K562 (cell line): Measurements from ENCODE around the gene CKLF.

Experiments used
- ATF1 ChIP-seq, 2 experiments: fragments of 450-650 bp in 1 of 2; IDR thresholded peaks; 2 replicates each; pipeline ENCODE4 v1.6.1; 2016; ENCODE audit warnings: missing compliant biosample characterization in 1 of 2, missing genetic modification characterization in 1 of 2
- CBX5 ChIP-seq: IDR thresholded peaks from 2 replicates; pipeline ENCODE4 v1.6.1; 2014; ENCODE audit warnings: low read depth, borderline replicate concordance
- HNRNPL ChIP-seq: fragments of 200-400 bp; formaldehyde crosslinking; IDR thresholded peaks from 2 replicates; pipeline ENCODE4 v1.6.1; 2017; ENCODE audit warnings: low read depth, mild to moderate bottlenecking, low read length
- MYC ChIP-seq, 2 experiments: fragments of 250-450 bp in 1 of 2; sonication (Bioruptor Pico) in 1 of 2; IDR thresholded peaks; 2 replicates each; pipeline versions ENCODE4 v1.5.1 to v1.6.1; 2012 to 2021; ENCODE audit warnings: low read depth in 2 of 2, borderline replicate concordance in 1 of 2, improper control_type of control experiment in 1 of 2, low read length in 1 of 2, mild to moderate bottlenecking in 1 of 2, moderate library complexity in 1 of 2
- POLR2A ChIP-seq: fragments of 450-650 bp; conservative IDR thresholded peaks from 2 replicates; pipeline ENCODE4 v1.6.1; 2016
- SAFB2 ChIP-seq: fragments of 200-400 bp; formaldehyde crosslinking; IDR thresholded peaks from 2 replicates; pipeline ENCODE4 v1.6.1; 2018; ENCODE audit warnings: borderline replicate concordance, low read length, low read depth, moderate library complexity; ENCODE audit not compliant: severe bottlenecking
- TF ChIP-seq, protein P1 (sequence below), 3 experiments: fragments of 200-800 bp in 1 of 3; fragments of 250-450 bp in 1 of 3; fragments of 450-650 bp in 1 of 3; sonication (Bioruptor Pico) in 1 of 3; sonication (Bioruptor generic) in 1 of 3; formaldehyde crosslinking in 1 of 3; IDR thresholded peaks; 2 replicates each; pipeline versions ENCODE4 v1.6.1 to v1.8.0; 2016 to 2022; ENCODE audit warnings: mild to moderate bottlenecking in 2 of 3, missing genetic modification characterization in 2 of 3, missing compliant biosample characterization in 1 of 3, moderate library complexity in 1 of 3
- TF ChIP-seq, protein P2 (sequence below), 2 experiments: fragments of 450-650 bp in 1 of 2; IDR thresholded peaks; 2 replicates each; pipeline ENCODE4 v1.6.1; 2011 to 2017; ENCODE audit warnings: low read depth in 2 of 2, antibody characterized with exemption in 1 of 2, borderline replicate concordance in 1 of 2, low read length in 1 of 2, mild to moderate bottlenecking in 1 of 2, mixed read lengths in 1 of 2; ENCODE audit not compliant: control insufficient read depth in 1 of 2
- TF ChIP-seq, protein P3 (sequence below), 3 experiments: IDR thresholded peaks in 2 of 3; conservative IDR thresholded peaks in 1 of 3; 2 replicates each; pipeline ENCODE4 v1.5.1; 2011 to 2012; ENCODE audit warnings: low read length in 3 of 3, mild to moderate bottlenecking in 3 of 3, control low read depth in 2 of 3, improper control_type of control experiment in 1 of 3, inconsistent platforms in 1 of 3, low read depth in 1 of 3, mixed read lengths in 1 of 3, moderate library complexity in 1 of 3; ENCODE audit not compliant: insufficient read depth in 2 of 3
- TF ChIP-seq, protein P4 (sequence below): fragments of 450-650 bp; IDR thresholded peaks from 2 replicates; pipeline ENCODE4 v1.6.1; 2016; ENCODE audit warnings: antibody characterized with exemption
- TF ChIP-seq, protein P5 (sequence below): fragments of 450-650 bp; IDR thresholded peaks from 2 replicates; pipeline ENCODE4 v1.6.1; 2016; ENCODE audit warnings: missing biosample characterization, missing genetic modification characterization
- TF ChIP-seq, protein P6 (sequence below): fragments of 250-450 bp; sonication (Bioruptor Pico); IDR thresholded peaks from 2 replicates; pipeline ENCODE4 v1.4.0; 2020; ENCODE audit warnings: mild to moderate bottlenecking, moderate library complexity

DNA sequence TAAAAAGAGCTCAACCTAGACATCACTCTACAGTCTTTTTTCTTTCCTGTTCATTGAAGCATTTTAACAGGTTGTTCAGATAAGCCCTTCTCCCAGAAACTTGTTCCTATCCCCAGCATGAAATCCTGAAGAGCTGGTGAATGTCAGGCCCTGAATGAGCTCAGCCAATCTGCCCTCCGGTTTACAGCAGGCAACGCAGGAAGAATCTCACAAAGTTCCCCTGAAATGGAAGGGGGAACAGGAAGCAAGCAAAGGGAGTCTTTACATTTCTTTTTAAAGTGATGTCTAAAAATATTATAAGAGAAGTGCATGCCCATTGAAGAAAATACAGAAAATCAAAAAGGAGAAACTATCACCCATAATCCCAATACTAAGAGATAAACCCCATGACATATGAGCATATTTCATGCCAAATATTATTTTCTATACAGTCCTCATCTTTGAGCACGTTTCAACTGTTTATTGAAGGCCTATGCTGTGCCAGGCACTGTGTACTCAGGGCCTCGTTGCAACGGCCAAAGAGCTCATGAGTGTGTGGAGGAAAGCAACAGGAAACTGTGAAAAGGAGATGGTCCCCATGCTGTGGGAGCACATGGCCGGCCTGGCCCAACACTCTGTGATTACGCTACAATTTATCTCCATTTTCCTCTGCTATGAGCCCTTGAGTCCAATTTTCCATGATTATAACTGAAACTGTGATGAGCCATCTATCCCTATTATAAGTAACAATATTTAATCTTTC is 8.2 kb upstream of the CKLF start:
- TF ChIP-seq, protein P1, sequence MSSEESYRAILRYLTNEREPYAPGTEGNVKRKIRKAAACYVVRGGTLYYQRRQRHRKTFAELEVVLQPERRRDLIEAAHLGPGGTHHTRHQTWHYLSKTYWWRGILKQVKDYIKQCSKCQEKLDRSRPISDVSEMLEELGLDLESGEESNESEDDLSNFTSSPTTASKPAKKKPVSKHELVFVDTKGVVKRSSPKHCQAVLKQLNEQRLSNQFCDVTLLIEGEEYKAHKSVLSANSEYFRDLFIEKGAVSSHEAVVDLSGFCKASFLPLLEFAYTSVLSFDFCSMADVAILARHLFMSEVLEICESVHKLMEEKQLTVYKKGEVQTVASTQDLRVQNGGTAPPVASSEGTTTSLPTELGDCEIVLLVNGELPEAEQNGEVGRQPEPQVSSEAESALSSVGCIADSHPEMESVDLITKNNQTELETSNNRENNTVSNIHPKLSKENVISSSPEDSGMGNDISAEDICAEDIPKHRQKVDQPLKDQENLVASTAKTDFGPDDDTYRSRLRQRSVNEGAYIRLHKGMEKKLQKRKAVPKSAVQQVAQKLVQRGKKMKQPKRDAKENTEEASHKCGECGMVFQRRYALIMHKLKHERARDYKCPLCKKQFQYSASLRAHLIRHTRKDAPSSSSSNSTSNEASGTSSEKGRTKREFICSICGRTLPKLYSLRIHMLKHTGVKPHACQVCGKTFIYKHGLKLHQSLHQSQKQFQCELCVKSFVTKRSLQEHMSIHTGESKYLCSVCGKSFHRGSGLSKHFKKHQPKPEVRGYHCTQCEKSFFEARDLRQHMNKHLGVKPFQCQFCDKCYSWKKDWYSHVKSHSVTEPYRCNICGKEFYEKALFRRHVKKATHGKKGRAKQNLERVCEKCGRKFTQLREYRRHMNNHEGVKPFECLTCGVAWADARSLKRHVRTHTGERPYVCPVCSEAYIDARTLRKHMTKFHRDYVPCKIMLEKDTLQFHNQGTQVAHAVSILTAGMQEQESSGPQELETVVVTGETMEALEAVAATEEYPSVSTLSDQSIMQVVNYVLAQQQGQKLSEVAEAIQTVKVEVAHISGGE (CRISPR knock-in tag; IDR thresholded peaks at IDR 0.05) = no peak
- TF ChIP-seq HNRNPL (no peak), POLR2A (no peak), ATF1 (CRISPR knock-in tag; IDR thresholded peaks at IDR 0.05) (no peak), ATF1 (tag; IDR thresholded peaks at IDR 0.05) (no peak), SAFB2 (no peak), CBX5 (no peak), MYC (IDR thresholded peaks at IDR 0.05; ENCODE audit: low read depth, low read length) (no peak), MYC (CRISPR knock-in tag; IDR thresholded peaks at IDR 0.05; ENCODE audit: borderline replicate concordance, low read depth) (no peak)
- TF ChIP-seq, protein P2, sequence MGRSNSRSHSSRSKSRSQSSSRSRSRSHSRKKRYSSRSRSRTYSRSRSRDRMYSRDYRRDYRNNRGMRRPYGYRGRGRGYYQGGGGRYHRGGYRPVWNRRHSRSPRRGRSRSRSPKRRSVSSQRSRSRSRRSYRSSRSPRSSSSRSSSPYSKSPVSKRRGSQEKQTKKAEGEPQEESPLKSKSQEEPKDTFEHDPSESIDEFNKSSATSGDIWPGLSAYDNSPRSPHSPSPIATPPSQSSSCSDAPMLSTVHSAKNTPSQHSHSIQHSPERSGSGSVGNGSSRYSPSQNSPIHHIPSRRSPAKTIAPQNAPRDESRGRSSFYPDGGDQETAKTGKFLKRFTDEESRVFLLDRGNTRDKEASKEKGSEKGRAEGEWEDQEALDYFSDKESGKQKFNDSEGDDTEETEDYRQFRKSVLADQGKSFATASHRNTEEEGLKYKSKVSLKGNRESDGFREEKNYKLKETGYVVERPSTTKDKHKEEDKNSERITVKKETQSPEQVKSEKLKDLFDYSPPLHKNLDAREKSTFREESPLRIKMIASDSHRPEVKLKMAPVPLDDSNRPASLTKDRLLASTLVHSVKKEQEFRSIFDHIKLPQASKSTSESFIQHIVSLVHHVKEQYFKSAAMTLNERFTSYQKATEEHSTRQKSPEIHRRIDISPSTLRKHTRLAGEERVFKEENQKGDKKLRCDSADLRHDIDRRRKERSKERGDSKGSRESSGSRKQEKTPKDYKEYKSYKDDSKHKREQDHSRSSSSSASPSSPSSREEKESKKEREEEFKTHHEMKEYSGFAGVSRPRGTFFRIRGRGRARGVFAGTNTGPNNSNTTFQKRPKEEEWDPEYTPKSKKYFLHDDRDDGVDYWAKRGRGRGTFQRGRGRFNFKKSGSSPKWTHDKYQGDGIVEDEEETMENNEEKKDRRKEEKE (IDR thresholded peaks at IDR 0.05; ENCODE audit: borderline replicate concordance in 1 of 2, control insufficient read depth in 1 of 2, low read depth in 2 of 2, low read length in 1 of 2) = no peak
- TF ChIP-seq, protein P3, sequence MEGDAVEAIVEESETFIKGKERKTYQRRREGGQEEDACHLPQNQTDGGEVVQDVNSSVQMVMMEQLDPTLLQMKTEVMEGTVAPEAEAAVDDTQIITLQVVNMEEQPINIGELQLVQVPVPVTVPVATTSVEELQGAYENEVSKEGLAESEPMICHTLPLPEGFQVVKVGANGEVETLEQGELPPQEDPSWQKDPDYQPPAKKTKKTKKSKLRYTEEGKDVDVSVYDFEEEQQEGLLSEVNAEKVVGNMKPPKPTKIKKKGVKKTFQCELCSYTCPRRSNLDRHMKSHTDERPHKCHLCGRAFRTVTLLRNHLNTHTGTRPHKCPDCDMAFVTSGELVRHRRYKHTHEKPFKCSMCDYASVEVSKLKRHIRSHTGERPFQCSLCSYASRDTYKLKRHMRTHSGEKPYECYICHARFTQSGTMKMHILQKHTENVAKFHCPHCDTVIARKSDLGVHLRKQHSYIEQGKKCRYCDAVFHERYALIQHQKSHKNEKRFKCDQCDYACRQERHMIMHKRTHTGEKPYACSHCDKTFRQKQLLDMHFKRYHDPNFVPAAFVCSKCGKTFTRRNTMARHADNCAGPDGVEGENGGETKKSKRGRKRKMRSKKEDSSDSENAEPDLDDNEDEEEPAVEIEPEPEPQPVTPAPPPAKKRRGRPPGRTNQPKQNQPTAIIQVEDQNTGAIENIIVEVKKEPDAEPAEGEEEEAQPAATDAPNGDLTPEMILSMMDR (IDR thresholded peaks at IDR 0.05 in 2 of 3, conservative IDR thresholded peaks at IDR 0.05 in 1 of 3; ENCODE audit: insufficient read depth in 2 of 3, low read depth in 1 of 3, low read length in 3 of 3) = no peak
- TF ChIP-seq, protein P4, sequence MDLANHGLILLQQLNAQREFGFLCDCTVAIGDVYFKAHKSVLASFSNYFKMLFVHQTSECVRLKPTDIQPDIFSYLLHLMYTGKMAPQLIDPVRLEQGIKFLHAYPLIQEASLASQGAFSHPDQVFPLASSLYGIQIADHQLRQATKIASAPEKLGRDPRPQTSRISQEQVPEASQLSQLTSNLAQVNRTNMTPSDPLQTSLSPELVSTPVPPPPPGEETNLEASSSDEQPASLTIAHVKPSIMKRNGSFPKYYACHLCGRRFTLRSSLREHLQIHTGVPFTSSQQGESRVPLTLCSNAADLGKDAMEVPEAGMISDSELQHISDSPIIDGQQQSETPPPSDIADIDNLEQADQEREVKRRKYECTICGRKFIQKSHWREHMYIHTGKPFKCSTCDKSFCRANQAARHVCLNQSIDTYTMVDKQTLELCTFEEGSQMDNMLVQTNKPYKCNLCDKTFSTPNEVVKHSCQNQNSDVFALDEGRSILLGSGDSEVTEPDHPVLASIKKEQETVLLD = no peak
- TF ChIP-seq, protein P5, sequence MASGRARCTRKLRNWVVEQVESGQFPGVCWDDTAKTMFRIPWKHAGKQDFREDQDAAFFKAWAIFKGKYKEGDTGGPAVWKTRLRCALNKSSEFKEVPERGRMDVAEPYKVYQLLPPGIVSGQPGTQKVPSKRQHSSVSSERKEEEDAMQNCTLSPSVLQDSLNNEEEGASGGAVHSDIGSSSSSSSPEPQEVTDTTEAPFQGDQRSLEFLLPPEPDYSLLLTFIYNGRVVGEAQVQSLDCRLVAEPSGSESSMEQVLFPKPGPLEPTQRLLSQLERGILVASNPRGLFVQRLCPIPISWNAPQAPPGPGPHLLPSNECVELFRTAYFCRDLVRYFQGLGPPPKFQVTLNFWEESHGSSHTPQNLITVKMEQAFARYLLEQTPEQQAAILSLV (tag) = no peak
- TF ChIP-seq, protein P6, sequence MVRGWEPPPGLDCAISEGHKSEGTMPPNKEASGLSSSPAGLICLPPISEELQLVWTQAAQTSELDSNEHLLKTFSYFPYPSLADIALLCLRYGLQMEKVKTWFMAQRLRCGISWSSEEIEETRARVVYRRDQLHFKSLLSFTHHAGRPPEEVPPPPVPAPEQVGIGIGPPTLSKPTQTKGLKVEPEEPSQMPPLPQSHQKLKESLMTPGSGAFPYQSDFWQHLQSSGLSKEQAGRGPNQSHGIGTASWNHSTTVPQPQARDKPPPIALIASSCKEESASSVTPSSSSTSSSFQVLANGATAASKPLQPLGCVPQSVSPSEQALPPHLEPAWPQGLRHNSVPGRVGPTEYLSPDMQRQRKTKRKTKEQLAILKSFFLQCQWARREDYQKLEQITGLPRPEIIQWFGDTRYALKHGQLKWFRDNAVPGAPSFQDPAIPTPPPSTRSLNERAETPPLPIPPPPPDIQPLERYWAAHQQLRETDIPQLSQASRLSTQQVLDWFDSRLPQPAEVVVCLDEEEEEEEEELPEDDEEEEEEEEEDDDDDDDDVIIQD (CRISPR knock-in tag) = no peak
